K562 (cell line): ENCODE results near the gene MMP23B. TPM values are rescaled to one million over a fixed set of nuclear protein-coding genes. Genes with fewer than 3 reads are reported as not detected.

Experiments
- ATAC-seq: fragments of 200-7000 bp; cut with Tn5 transposase; 3 replicates; pipeline ENCODE4 v1.9.1; 2020; ENCODE audit warnings: moderate library complexity
- BruUV-seq: library from RNA; stranded (reverse); fragments of 400-500 nt; replicated peaks from 2 replicates; lab custom pipeline; 2021; lab: Mats Ljungman, UMichigan
- CTCF ChIA-PET: fragments of 300-600 bp; formaldehyde crosslinking; extraction: SDS; loops from one replicate; lab custom pipeline; 2021; ENCODE audit warnings: low intra/inter-chr PET ratio; lab: Yijun Ruan, JAX
- POLR2A ChIA-PET: fragments of 300-600, 350-650 bp; sonication (Branson Sonifier 250); formaldehyde crosslinking; extraction: SDS; loops from one replicate; lab custom pipeline; 2021; ENCODE audit warnings: antibody characterized with exemption, inconsistent platforms; lab: Yijun Ruan, JAX
- DNase-seq, 4 experiments: peaks; one replicate each; pipeline versions ENCODE4 v3.0.0 to v3.0.0-alpha.2; 2011 to 2018; ENCODE audit warnings: low spot score in 3 of 4, mixed read lengths in 3 of 4; ENCODE audit errors: extremely low read depth in 1 of 4
- FAIRE-seq: peaks from 2 replicates; lab custom pipeline; 2011; peaks lifted over from hg19 to GRCh38; lab: Jason Lieb, UNC
- H2AFZ ChIP-seq: 2 replicates; pipeline ENCODE4 v1.6.0; 2011; ENCODE audit warnings: low read depth, low read length, control low read depth, inconsistent platforms
- H3K27ac ChIP-seq: fragments of 200-600 bp; 3 replicates; pipeline ENCODE4 v1.8.0; 2011; ENCODE audit warnings: low read depth, mild to moderate bottlenecking, control low read depth, inconsistent platforms, low read length, moderate library complexity, mixed read lengths; ENCODE audit errors: extremely low read depth
- H3K27me3 ChIP-seq, 2 experiments: fragments of 300-600 bp in 1 of 2; 2 replicates in 1 of 2; 3 replicates in 1 of 2; pipeline versions ENCODE4 v1.6.0 to v1.8.0; 2011; ENCODE audit warnings: inconsistent platforms in 2 of 2, low read length in 2 of 2, mild to moderate bottlenecking in 1 of 2, mixed read lengths in 1 of 2, moderate library complexity in 1 of 2; ENCODE audit not compliant: control insufficient read depth in 2 of 2, insufficient read depth in 2 of 2
- H3K36me3 ChIP-seq: fragments of 300-600 bp; 3 replicates; pipeline ENCODE4 v1.8.0; 2011; ENCODE audit warnings: mild to moderate bottlenecking, low read length, inconsistent platforms; ENCODE audit not compliant: control insufficient read depth, insufficient read depth
- H3K4me1 ChIP-seq, 2 experiments: fragments of 200-600 bp in 1 of 2; replicated peaks in 1 of 2; 2 replicates in 1 of 2; 3 replicates in 1 of 2; pipeline versions ENCODE4 v1.5.1 to v1.8.0; 2011; ENCODE audit warnings: inconsistent platforms in 2 of 2, low read length in 2 of 2, mild to moderate bottlenecking in 1 of 2, mixed read lengths in 1 of 2, moderate library complexity in 1 of 2; ENCODE audit not compliant: control insufficient read depth in 2 of 2, insufficient read depth in 2 of 2
- H3K4me2 ChIP-seq: 2 replicates; pipeline ENCODE4 v1.6.1; 2011; ENCODE audit warnings: low read length, control low read depth, inconsistent platforms, mixed read lengths; ENCODE audit not compliant: insufficient read depth
- H3K4me3 ChIP-seq: fragments of 200-600 bp; sonication (generic), shearing (Covaris generic); 2 replicates; pipeline ENCODE4 v1.5.1; 2016; ENCODE audit warnings: control low read depth, inconsistent platforms
- H3K79me2 ChIP-seq: fragments of 200-600 bp; 3 replicates; pipeline ENCODE4 v1.8.0; 2011; ENCODE audit warnings: low read length, inconsistent platforms; ENCODE audit not compliant: control insufficient read depth, insufficient read depth
- H3K9ac ChIP-seq, 2 experiments: 2 replicates each; pipeline versions ENCODE4 v1.6.0 to v1.6.1; 2011; ENCODE audit warnings: low read depth in 2 of 2, low read length in 2 of 2, control low read depth in 1 of 2, inconsistent platforms in 1 of 2, mild to moderate bottlenecking in 1 of 2, mixed read lengths in 1 of 2; ENCODE audit not compliant: insufficient read depth in 1 of 2
- H3K9me1 ChIP-seq: one replicate; pipeline ENCODE4 v1.6.0; 2011; ENCODE audit warnings: inconsistent platforms, mild to moderate bottlenecking, low read length, moderate library complexity; ENCODE audit not compliant: control insufficient read depth, insufficient read depth
- H3K9me3 ChIP-seq: replicated peaks from 2 replicates; pipeline ENCODE4 v1.5.1; 2011; ENCODE audit warnings: low read depth, low read length, inconsistent platforms; ENCODE audit not compliant: control insufficient read depth, insufficient read depth
- H4K20me1 ChIP-seq: replicated peaks from 2 replicates; pipeline ENCODE4 v1.6.1; 2011; ENCODE audit warnings: low read length, inconsistent platforms, mixed read lengths; ENCODE audit not compliant: control insufficient read depth, insufficient read depth
- ASH1L ChIP-seq: fragments of 450-650 bp; IDR thresholded peaks from 2 replicates; pipeline ENCODE4 v1.6.1; 2018; ENCODE audit warnings: borderline replicate concordance, mild to moderate bottlenecking, low read depth; ENCODE audit not compliant: partially characterized antibody
- MTF1 ChIP-seq: fragments of 250-450 bp; sonication (Bioruptor Pico); IDR thresholded peaks from 2 replicates; pipeline ENCODE4 v1.9.0; 2021; ENCODE audit warnings: moderate library complexity, mild to moderate bottlenecking, inconsistent platforms, borderline replicate concordance
- NFYB ChIP-seq: IDR thresholded peaks from 2 replicates; pipeline ENCODE4 v1.6.1; 2011; ENCODE audit warnings: mild to moderate bottlenecking, moderate library complexity; ENCODE audit not compliant: insufficient read length; ENCODE audit errors: extremely low read depth
- NR4A1 ChIP-seq, 2 experiments: fragments of 250-450 bp in 1 of 2; fragments of 450-650 bp in 1 of 2; sonication (Bioruptor Pico) in 1 of 2; IDR thresholded peaks; 2 replicates each; pipeline versions ENCODE4 v1.4.0 to v1.6.1; 2016 to 2020; ENCODE audit warnings: mild to moderate bottlenecking in 2 of 2, missing compliant biosample characterization in 1 of 2, missing genetic modification characterization in 1 of 2, moderate library complexity in 1 of 2
- RCOR1 ChIP-seq, 2 experiments: IDR thresholded peaks; 2 replicates each; pipeline ENCODE4 v1.6.1; 2012; ENCODE audit warnings: low read depth in 2 of 2, low read length in 2 of 2, borderline replicate concordance in 1 of 2, improper control_type of control experiment in 1 of 2
- TCF3 ChIP-seq: sonication (generic); formaldehyde crosslinking; IDR thresholded peaks from 2 replicates; pipeline ENCODE4 v1.4.0; 2020; ENCODE audit warnings: mild to moderate bottlenecking, missing genetic modification reagents
- TCF7 ChIP-seq: sonication (generic); IDR thresholded peaks from 2 replicates; pipeline ENCODE4 v1.6.1; 2016; ENCODE audit warnings: antibody characterized with exemption, borderline replicate concordance
- WGBS: fragments of 100-300 bp; shearing (Covaris generic); methylation state at CpG from one replicate; pipeline ENCODE4 v1.1.6; 2016; ENCODE audit warnings: low coverage, mixed read lengths; ENCODE audit not compliant: insufficient coverage; ENCODE audit errors: missing lambda C conversion rate; 5-methylcytosine and 5-hydroxymethylcytosine counted together
- in situ Hi-C: fragments of 300-500 bp; cut with MboI; formaldehyde crosslinking; loops from 4 replicates; pipeline ENCODE4 v1.15.0; 2018; ENCODE audit warnings: inconsistent platforms, mixed read lengths
- intact Hi-C: fragments of 100-400 bp; cut with micrococcal nuclease; formaldehyde crosslinking; loops from 2 replicates; pipeline ENCODE4 v1.14.2; 2022
- polyA plus RNA-seq, 8 experiments: library from polyadenylated mRNA; depleted of rRNA in 4 of 8; stranded (reverse) in 5 of 8; unstranded in 3 of 8; fragments of >200 nt; fragmentation: Nextera tagmentation in 2 of 8; fragmentation: Illumina TruSeq in 1 of 8; extraction: Ambion mirVana in 2 of 8; extraction: Trizol in 1 of 8; gene quantifications; 2 replicates each; pipeline versions ENCODE4 v1.2.1 to v1.2.3, GENCODE V29; 2011 to 2014; ENCODE audit warnings: inconsistent platforms in 1 of 8, missing spikeins in 1 of 8
- total RNA-seq, 7 experiments: library from RNA; depleted of rRNA in 6 of 7; stranded (reverse); fragments of >200 nt in 6 of 7; fragmentation: Illumina TruSeq in 2 of 7; extraction: Trizol in 2 of 7; gene quantifications; 2 replicates each; pipeline versions ENCODE4 v1.2.1 to v1.2.3, GENCODE V29; 2011 to 2021; ENCODE audit warnings: low replicate concordance in 1 of 7
- TF ChIP-seq, protein P1 (sequence below): fragments of 200-800 bp; sonication (Bioruptor generic); IDR thresholded peaks from 2 replicates; pipeline ENCODE4 v1.6.1; 2017; ENCODE audit warnings: missing genetic modification characterization, missing compliant biosample characterization
- TF ChIP-seq, protein P2 (sequence below): fragments of 450-650 bp; IDR thresholded peaks from one replicate; pipeline ENCODE4 v1.6.1; 2018; ENCODE audit warnings: mild to moderate bottlenecking, moderate library complexity; ENCODE audit not compliant: partially characterized antibody
- TF ChIP-seq, protein P3 (sequence below), 2 experiments: fragments of 450-650 bp in 1 of 2; IDR thresholded peaks; 2 replicates each; pipeline ENCODE4 v1.6.1; 2011 to 2017; ENCODE audit warnings: low read depth in 2 of 2, antibody characterized with exemption in 1 of 2, borderline replicate concordance in 1 of 2, low read length in 1 of 2, mild to moderate bottlenecking in 1 of 2, mixed read lengths in 1 of 2; ENCODE audit not compliant: control insufficient read depth in 1 of 2

The MMP23B gene
- total and polyA plus RNA-seq, 9 of the 15 experiments (the other 6 are each of a cell fraction or from before 2014, with no cell fraction given), result 0.28 to 1.2 (median 0.41) TPM; not detected in 5

DNA sequence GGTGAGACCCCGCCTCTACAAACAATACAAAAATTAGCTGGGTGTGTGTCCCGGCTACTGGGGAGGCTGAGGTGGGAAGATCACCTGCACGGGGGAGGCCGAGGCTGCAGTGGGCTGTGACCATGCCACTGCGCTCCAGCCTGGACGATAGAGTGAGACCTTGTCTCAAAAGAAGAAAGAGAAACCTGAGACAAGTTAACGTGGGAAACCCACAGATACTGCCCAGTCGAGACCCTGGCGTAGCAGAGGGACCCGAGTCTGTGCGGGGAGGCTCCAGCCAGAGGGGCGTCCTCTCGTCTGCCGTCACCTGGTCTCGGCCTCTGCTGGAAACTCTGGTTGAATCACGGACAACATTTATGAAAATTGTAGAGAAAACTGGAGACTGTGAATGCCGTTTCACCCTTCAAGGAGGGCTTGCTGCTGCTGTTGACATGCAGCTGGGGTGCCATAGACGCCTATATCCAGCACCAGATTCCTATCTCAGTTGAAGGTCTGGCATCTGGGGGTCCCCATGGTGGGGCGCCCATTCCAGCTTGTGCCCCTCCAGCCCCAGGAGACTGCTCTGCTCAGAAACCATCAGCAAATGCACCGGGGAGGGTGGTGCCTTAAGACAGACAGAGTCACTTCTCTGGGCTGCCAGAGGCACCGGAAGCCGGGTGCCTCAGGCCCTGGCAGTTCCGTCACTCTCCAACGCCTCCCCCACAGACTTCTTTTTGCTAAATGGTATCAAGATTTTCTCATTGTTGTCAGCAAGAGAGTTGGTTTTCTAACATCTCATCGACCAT lies 40.4 kb downstream of the MMP23B start:
- no peak overlapping the region for H3K9ac ChIP-seq
- H3K27me3 ChIP-seq, result no peaks in the 10 kb centered on the region
- no peaks in the 10 kb centered on the region; the same call in 1 of the 2 replicates for H3K9me3 ChIP-seq
- DNase-seq (peak in 1 of 4 experiments; percentile 7), FAIRE-seq (no peak), ATAC-seq (no peak)
- CTCF ChIA-PET, result no interaction called here
- intact Hi-C loops (no loop called here), in situ Hi-C loops (no loop called here)
- H3K27ac ChIP-seq, result no peak overlapping the region
- TF ChIP-seq RCOR1 (IDR thresholded peaks at IDR 0.05; ENCODE audit: borderline replicate concordance in 1 of 2, low read depth in 2 of 2, low read length in 2 of 2) (no peak), MTF1 (CRISPR knock-in tag) (no peak), NR4A1 (CRISPR knock-in tag; IDR thresholded peaks at IDR 0.05) (no peak), NR4A1 (tag; IDR thresholded peaks at IDR 0.05) (no peak), ASH1L (no peak), TCF3 (CRISPR knock-in tag) (no peak), TCF7 (no peak), NFYB (no peak)
- TF ChIP-seq, protein P1, sequence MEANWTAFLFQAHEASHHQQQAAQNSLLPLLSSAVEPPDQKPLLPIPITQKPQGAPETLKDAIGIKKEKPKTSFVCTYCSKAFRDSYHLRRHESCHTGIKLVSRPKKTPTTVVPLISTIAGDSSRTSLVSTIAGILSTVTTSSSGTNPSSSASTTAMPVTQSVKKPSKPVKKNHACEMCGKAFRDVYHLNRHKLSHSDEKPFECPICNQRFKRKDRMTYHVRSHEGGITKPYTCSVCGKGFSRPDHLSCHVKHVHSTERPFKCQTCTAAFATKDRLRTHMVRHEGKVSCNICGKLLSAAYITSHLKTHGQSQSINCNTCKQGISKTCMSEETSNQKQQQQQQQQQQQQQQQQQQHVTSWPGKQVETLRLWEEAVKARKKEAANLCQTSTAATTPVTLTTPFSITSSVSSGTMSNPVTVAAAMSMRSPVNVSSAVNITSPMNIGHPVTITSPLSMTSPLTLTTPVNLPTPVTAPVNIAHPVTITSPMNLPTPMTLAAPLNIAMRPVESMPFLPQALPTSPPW (CRISPR knock-in tag), result no peak
- TF ChIP-seq, protein P2, sequence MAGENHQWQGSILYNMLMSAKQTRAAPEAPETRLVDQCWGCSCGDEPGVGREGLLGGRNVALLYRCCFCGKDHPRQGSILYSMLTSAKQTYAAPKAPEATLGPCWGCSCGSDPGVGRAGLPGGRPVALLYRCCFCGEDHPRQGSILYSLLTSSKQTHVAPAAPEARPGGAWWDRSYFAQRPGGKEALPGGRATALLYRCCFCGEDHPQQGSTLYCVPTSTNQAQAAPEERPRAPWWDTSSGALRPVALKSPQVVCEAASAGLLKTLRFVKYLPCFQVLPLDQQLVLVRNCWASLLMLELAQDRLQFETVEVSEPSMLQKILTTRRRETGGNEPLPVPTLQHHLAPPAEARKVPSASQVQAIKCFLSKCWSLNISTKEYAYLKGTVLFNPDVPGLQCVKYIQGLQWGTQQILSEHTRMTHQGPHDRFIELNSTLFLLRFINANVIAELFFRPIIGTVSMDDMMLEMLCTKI, result no peak
- TF ChIP-seq, protein P3, sequence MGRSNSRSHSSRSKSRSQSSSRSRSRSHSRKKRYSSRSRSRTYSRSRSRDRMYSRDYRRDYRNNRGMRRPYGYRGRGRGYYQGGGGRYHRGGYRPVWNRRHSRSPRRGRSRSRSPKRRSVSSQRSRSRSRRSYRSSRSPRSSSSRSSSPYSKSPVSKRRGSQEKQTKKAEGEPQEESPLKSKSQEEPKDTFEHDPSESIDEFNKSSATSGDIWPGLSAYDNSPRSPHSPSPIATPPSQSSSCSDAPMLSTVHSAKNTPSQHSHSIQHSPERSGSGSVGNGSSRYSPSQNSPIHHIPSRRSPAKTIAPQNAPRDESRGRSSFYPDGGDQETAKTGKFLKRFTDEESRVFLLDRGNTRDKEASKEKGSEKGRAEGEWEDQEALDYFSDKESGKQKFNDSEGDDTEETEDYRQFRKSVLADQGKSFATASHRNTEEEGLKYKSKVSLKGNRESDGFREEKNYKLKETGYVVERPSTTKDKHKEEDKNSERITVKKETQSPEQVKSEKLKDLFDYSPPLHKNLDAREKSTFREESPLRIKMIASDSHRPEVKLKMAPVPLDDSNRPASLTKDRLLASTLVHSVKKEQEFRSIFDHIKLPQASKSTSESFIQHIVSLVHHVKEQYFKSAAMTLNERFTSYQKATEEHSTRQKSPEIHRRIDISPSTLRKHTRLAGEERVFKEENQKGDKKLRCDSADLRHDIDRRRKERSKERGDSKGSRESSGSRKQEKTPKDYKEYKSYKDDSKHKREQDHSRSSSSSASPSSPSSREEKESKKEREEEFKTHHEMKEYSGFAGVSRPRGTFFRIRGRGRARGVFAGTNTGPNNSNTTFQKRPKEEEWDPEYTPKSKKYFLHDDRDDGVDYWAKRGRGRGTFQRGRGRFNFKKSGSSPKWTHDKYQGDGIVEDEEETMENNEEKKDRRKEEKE (IDR thresholded peaks at IDR 0.05; ENCODE audit: borderline replicate concordance in 1 of 2, control insufficient read depth in 1 of 2, low read depth in 2 of 2, low read length in 1 of 2), result no peak
- peaks cover 26% of the 10 kb centered on the region; the same call in 2 of the 3 replicates for H3K36me3 ChIP-seq
- no peaks in the 10 kb centered on the region for H3K79me2 ChIP-seq
- POLR2A ChIA-PET, result interaction anchor here (0.5 to 1.0 kb wide), 2 partner anchors 11 to 272 kb away, joined by 3 read pairs; no protein-coding TSS in a partner anchor
- 82% methylated on average over 25 of the region's 25 CpGs for WGBS
- no peak overlapping the region for H3K4me2 ChIP-seq
- H4K20me1 ChIP-seq, result no peaks in the 10 kb centered on the region
- H2AFZ ChIP-seq, result no peak overlapping the region
- BruUV-seq, result no TSS peak
- H3K4me3 ChIP-seq, result no peak overlapping the region
- peaks cover 0 to 4% of the 10 kb centered on the region in 2 experiments; a peak in 1 of 5 replicates for H3K4me1 ChIP-seq
- H3K9me1 ChIP-seq, result peaks cover 3% of the 10 kb centered on the region
